ENCODE data around the gene YY1AP1. TPM values are rescaled to one million over a fixed set of nuclear protein-coding genes. Genes with fewer than 3 reads are reported as not detected.

The YY1AP1 gene
- total RNA-seq, 1 experiment from 2014 or later: 40.3 TPM

GRCh38 chr1:155696524-155696923 is 8.0 kb upstream of the YY1AP1 start:
- no peaks in the 10 kb centered on the region for H3K4me1 ChIP-seq (ENCODE audit: control insufficient read depth in 1 of 2, insufficient read depth in 2 of 2, low read length in 2 of 2)
- CTCF ChIA-PET: no interaction called here
- TF ChIP-seq POLR2A (IDR thresholded peaks at IDR 0.05; ENCODE audit: borderline replicate concordance, extremely low read depth, insufficient read depth, insufficient read length) (no peak), EZH2phosphoT487 (IDR thresholded peaks at IDR 0.05; ENCODE audit: borderline replicate concordance) (no peak), ELF1 (IDR thresholded peaks at IDR 0.05; ENCODE audit: borderline replicate concordance, low read depth) (no peak), YY1 (IDR thresholded peaks at IDR 0.05; ENCODE audit: extremely low read depth, insufficient replicate concordance, low read depth, low read length) (no peak), JUND (IDR thresholded peaks at IDR 0.05) (no peak), ATF3 (IDR thresholded peaks at IDR 0.05) (no peak), ZFX (IDR thresholded peaks at IDR 0.05) (no peak), TCF7L2 (IDR thresholded peaks at IDR 0.05; ENCODE audit: borderline replicate concordance, extremely low read depth, insufficient read depth, insufficient read length) (no peak), EGR1 (IDR thresholded peaks at IDR 0.05; ENCODE audit: low read depth) (no peak), SRF (IDR thresholded peaks at IDR 0.05; ENCODE audit: low read depth) (no peak), MAX (IDR thresholded peaks at IDR 0.05) (no peak), CEBPB (IDR thresholded peaks at IDR 0.05; ENCODE audit: low read depth) (no peak), FOSL1 (IDR thresholded peaks at IDR 0.05; ENCODE audit: low read depth) (no peak), SP1 (IDR thresholded peaks at IDR 0.05; ENCODE audit: low read depth) (no peak), REST (IDR thresholded peaks at IDR 0.05; ENCODE audit: low read depth) (no peak)
- BruUV-seq (replicated peaks): no TSS peak
- H3K4me2 ChIP-seq (ENCODE audit: low read length): no peak overlapping the region
- peaks cover 4% of the 10 kb centered on the region; the same call in 1 of the 2 replicates for H4K20me1 ChIP-seq (ENCODE audit: insufficient read depth)
- peaks cover under 1 to 37% of the 10 kb centered on the region in 2 experiments; a peak in 3 of 4 replicates for H3K36me3 ChIP-seq (ENCODE audit: control insufficient read depth in 1 of 2, insufficient read depth in 2 of 2, low read length in 2 of 2)
- no peaks in the 10 kb centered on the region for H3K9me2 ChIP-seq (ENCODE audit: insufficient read depth)
- H3K27me3 ChIP-seq (ENCODE audit: insufficient read depth, low read length): no peaks in the 10 kb centered on the region
- no peak overlapping the region for H2AFZ ChIP-seq (ENCODE audit: low read depth, low read length, poor library complexity, severe bottlenecking)
- H3K79me2 ChIP-seq (ENCODE audit: insufficient read depth, low read length): peaks cover 89% of the 10 kb centered on the region
- RAD21 ChIA-PET (ENCODE audit: low non-redundant PET in 1 of 2, low total read pairs in 2 of 2, uncharacterized antibody in 2 of 2, unreplicated experiment in 2 of 2): no interaction called here
- no peaks in the 10 kb centered on the region for H3K9me3 ChIP-seq (ENCODE audit: control insufficient read depth in 1 of 2, insufficient read depth in 1 of 2, low read depth in 1 of 2, low read length in 2 of 2)
- ATAC-seq: no peak
- intact Hi-C loops (cut with micrococcal nuclease): no loop called here
- DNase-seq (ENCODE audit: low read depth, low spot score): no peak
- H3K4me3 ChIP-seq (replicated peaks in 1 of 2; ENCODE audit: low read depth in 1 of 2, low read length in 2 of 2): no peak overlapping the region
- no peak overlapping the region for H3K9ac ChIP-seq (ENCODE audit: low read length)
- POLR2A ChIA-PET: no interaction called here
- no peak overlapping the region for H3K27ac ChIP-seq (ENCODE audit: low read depth, low read length)
